ENCODE measurements around the gene CD48.

- TF ChIP-seq CTCF (IDR thresholded peaks at IDR 0.05): no peak
- no peak for TF ChIP-seq POLR2AphosphoS5 (IDR thresholded peaks at IDR 0.05)
- no peak for TF ChIP-seq POLR2A (IDR thresholded peaks at IDR 0.05)
These were observed 52.8 kb downstream of the CD48 start for GRCh38 chr1:160658814-160659193.
